Mucosa of descending colon (tissue), 3 donors: ENCODE results near the gene PKD2L2. TPM values are rescaled to one million over a fixed set of nuclear protein-coding genes. Genes with fewer than 3 reads are reported as not detected.

ENCODE experiments used
- ATAC-seq: fragments of 200-7000 bp; cut with Tn5 transposase; one replicate; pipeline ENCODE4 v1.9.1; 2020; ENCODE audit warnings: mild to moderate bottlenecking, moderate library complexity
- DNase-seq, 3 donors: peaks; one replicate each; pipeline ENCODE4 v3.0.0-alpha.2; 2020
- H3K36me3 ChIP-seq: fragments of 200-600 bp; one replicate; pipeline ENCODE4 v1.8.0; 2021; ENCODE audit warnings: low read depth, mild to moderate bottlenecking
- H3K4me1 ChIP-seq: fragments of 200-600 bp; one replicate; pipeline ENCODE4 v1.8.0; 2021; ENCODE audit warnings: low read depth, mild to moderate bottlenecking
- H3K4me3 ChIP-seq: fragments of 200-600 bp; one replicate; pipeline ENCODE4 v1.8.0; 2021; ENCODE audit warnings: mild to moderate bottlenecking
- H3K9me3 ChIP-seq: fragments of 200-600 bp; one replicate; pipeline ENCODE4 v1.8.0; 2021; ENCODE audit warnings: mild to moderate bottlenecking
- intact Hi-C, 2 donors: fragments of 100-400 bp; cut with DNase I in 1 of 2; cut with micrococcal nuclease in 1 of 2; formaldehyde crosslinking; loops; one replicate each; pipeline versions ENCODE4 v1.11.0 to v1.11.1; 2022; cut with DNase I, micrococcal nuclease
- total RNA-seq, 3 donors: library from RNA; stranded (reverse); fragmentation: NEBNext Ultra II Directional in 2 of 3; extraction: Animal tissue kit (Norgen Biotek cat#: 25700) in 2 of 3; gene quantifications; one replicate each; pipeline versions ENCODE4 v1.2.1 to v1.2.4, GENCODE V29; 2021 to 2023
- TF ChIP-seq, protein P1 (sequence below): fragments of 200-600 bp; IDR thresholded peaks from one replicate; pipeline ENCODE4 v1.8.0; 2022; ENCODE audit warnings: antibody characterized with exemption, mild to moderate bottlenecking
- donor health status: DM: no; HTN: no; CAD: no; lungs with moderate emphysema.
- donor health status: DM: no; HTN: no; CAD: no.
- donor health status: DM: no; HTN: yes; CAD: no.

The PKD2L2 gene
- total RNA-seq, 3 donors from 2014 or later, result not detected

DNA sequence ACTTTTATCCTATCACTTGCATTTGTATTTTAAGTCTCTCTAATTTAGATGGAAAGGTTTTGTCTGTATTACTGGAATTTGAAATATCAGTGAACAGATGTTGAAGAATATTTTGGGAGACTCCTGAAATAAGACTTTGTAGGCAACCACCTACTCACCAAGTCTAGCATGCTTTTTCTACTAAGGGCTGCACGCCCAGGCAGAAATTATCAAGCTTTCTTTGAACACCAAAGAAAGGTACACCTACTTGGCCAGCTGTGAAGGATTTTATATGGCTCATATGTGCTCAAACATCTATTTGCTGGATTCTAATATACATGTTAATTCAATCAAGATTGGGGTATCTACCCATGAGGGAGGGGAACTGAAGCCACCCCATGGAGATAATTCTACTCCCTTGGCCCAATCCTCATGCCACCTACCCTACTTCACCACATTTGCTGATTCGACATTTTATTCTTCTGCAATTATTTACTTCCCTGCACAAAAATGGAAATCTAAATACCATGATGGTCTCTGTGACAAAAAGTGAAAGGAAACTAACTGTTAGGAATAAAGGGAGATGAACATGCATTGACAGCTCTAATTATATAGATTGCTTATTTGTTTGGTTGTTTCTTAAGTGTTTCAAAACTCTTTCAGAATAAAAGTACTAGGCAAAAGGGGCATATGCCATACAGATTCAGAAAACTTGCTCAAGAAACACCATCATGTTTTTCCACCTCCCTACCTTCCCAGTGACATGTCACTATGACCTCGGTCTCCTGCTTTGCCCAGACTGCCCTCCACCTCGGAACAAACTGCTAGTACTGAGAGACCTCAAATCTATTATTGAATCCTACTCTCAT lies 22.5 kb upstream of the PKD2L2 start:
- no peaks in the 10 kb centered on the region for H3K36me3 ChIP-seq
- TF ChIP-seq, protein P1, sequence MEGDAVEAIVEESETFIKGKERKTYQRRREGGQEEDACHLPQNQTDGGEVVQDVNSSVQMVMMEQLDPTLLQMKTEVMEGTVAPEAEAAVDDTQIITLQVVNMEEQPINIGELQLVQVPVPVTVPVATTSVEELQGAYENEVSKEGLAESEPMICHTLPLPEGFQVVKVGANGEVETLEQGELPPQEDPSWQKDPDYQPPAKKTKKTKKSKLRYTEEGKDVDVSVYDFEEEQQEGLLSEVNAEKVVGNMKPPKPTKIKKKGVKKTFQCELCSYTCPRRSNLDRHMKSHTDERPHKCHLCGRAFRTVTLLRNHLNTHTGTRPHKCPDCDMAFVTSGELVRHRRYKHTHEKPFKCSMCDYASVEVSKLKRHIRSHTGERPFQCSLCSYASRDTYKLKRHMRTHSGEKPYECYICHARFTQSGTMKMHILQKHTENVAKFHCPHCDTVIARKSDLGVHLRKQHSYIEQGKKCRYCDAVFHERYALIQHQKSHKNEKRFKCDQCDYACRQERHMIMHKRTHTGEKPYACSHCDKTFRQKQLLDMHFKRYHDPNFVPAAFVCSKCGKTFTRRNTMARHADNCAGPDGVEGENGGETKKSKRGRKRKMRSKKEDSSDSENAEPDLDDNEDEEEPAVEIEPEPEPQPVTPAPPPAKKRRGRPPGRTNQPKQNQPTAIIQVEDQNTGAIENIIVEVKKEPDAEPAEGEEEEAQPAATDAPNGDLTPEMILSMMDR, result no peak
- no peaks in the 10 kb centered on the region for H3K4me1 ChIP-seq
- intact Hi-C loops, result no loop called here
- no peak overlapping the region for H3K4me3 ChIP-seq
- ATAC-seq (no peak), DNase-seq (no peak)
- H3K9me3 ChIP-seq, result no peaks in the 10 kb centered on the region

DNA sequence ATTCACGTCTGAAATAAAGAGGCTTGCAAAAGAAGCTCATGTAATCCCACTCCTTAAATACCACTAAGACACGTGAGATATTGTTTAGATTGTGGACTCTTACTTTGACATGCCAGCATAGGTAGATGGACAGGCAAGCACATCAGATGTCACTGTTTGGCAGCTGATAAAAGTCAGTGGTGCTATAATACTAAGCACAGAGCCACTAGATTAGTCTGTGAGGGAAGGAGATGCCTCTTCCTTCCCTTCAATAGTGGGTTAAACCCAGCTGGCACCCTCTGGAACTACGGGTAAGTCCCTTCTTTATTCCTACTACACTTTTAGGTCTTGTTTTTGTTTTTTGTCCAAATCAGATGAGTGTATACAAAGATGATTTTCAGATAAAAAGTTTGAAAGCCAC lies 21.6 kb upstream of the PKD2L2 start, which contains the start of gene MYOT:
Gene MYOT, plus strand, starts transcription at position 197 of the 400 bp plus-strand sequence. CDS start 2,792 bp downstream, outside the sequence.
- intact Hi-C loops, result no loop called here
- Histone ChIP-seq H3K4me1 (no peaks in the 10 kb centered on the region), H3K4me3 (no peak within 1 kb of the TSS), H3K36me3 (no peaks in the 10 kb centered on the region), H3K9me3 (no peaks in the 10 kb centered on the region)
- DNase-seq, result no peak
- no peak for ATAC-seq
- TF ChIP-seq, protein P1, result no peak

- H3K4me1 ChIP-seq, result no peaks in the 10 kb centered on the region
- DNase-seq (no peak), ATAC-seq (no peak)
- TF ChIP-seq, protein P1, result no peak
- intact Hi-C loops, result no loop called here
- no peak overlapping the region for H3K4me3 ChIP-seq
- no peaks in the 10 kb centered on the region for H3K9me3 ChIP-seq
- no peaks in the 10 kb centered on the region for H3K36me3 ChIP-seq
Observed at GRCh38 chr5:137870647-137871339, 18.5 kb upstream of the PKD2L2 start.

DNA sequence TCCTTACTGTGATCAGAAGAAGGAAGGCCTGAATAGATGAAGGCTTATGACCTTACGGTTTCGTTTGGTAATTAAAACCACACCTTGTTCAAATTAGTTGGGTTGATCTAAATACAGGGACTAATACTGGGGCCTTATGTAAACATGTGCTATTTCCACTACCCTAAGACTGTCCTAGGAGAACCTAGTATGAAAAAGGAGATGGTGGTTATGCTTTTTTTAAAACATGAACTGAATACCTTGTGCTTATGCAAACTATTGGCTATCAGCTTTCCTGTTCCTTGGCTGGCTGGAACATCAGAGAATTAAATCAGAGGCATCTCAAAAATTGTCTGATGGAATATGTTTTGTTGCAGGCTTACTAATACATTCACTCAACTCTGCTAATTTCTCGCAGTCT lies 17.7 kb upstream of the PKD2L2 start:
- H3K9me3 ChIP-seq, result no peaks in the 10 kb centered on the region
- H3K4me1 ChIP-seq, result no peaks in the 10 kb centered on the region
- H3K36me3 ChIP-seq, result no peaks in the 10 kb centered on the region
- no peak overlapping the region for H3K4me3 ChIP-seq
- TF ChIP-seq, protein P1, result no peak
- intact Hi-C loops, result no loop called here
- DNase-seq (no peak), ATAC-seq (no peak)

DNA sequence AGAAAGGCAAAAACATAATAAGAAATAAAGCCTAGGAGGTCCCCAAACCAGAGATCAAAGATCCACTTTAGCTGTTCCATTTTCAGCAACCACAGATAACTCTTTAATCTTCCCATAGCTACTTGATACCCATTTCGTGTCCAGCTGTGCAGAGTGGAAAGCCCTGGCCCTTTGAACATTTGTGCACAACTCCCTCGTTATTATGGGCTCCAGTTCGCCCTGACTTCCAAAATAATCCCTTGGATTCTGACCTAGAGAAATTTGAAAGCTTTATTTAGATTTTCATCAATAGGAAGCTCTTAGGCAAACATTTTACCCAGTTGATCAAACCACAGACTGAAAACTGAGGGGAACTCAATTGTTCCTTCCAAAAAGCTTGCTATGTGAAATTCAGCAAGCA lies 16.8 kb upstream of the PKD2L2 start:
- intact Hi-C loops, result no loop called here
- TF ChIP-seq, protein P1, result no peak
- no peaks in the 10 kb centered on the region for H3K4me1 ChIP-seq
- H3K36me3 ChIP-seq, result no peaks in the 10 kb centered on the region
- ATAC-seq (no peak), DNase-seq (no peak)
- no peaks in the 10 kb centered on the region for H3K9me3 ChIP-seq
- no peak overlapping the region for H3K4me3 ChIP-seq
